Nephron (organoid): ENCODE measurements around the gene MACIR.

Source experiments
- H3K27ac Mint-ChIP-seq, 3 experiments: 2 replicates each; pipeline ENCODE4 v1.8.0; 2020; ENCODE audit warnings: mixed read lengths in 3 of 3, mild to moderate bottlenecking in 2 of 3, moderate library complexity in 1 of 3
- H3K27me3 Mint-ChIP-seq: 2 replicates; pipeline ENCODE4 v1.8.0; 2021; ENCODE audit warnings: low read depth, mild to moderate bottlenecking, moderate library complexity, mixed read lengths
- H3K36me3 Mint-ChIP-seq: 2 replicates; pipeline ENCODE4 v1.8.0; 2020; ENCODE audit warnings: low read depth, mixed read lengths
- H3K4me1 Mint-ChIP-seq: 2 replicates; pipeline ENCODE4 v1.8.0; 2020; ENCODE audit warnings: mixed read lengths
- H3K4me3 Mint-ChIP-seq, 3 experiments: 2 replicates each; pipeline ENCODE4 v1.8.0; 2020; ENCODE audit warnings: mild to moderate bottlenecking in 3 of 3, mixed read lengths in 3 of 3, moderate library complexity in 2 of 3
- H3K9me3 Mint-ChIP-seq: 2 replicates; pipeline ENCODE4 v1.8.0; 2020; ENCODE audit warnings: mixed read lengths
- CTCF ChIP-seq, 3 experiments: fragments of 200-600 bp; sonication (generic); IDR thresholded peaks; one replicate each; pipeline ENCODE4 v1.5.0; 2021; ENCODE audit warnings: antibody characterized with exemption in 3 of 3; ENCODE audit not compliant: unreplicated experiment in 3 of 3

MACIR gene

GRCh38 chr5:103307470-103307869 lies 48.9 kb downstream of the MACIR start:
- no peak overlapping the region for H3K4me3 Mint-ChIP-seq
- H3K36me3 Mint-ChIP-seq: no peaks in the 10 kb centered on the region
- no peaks in the 10 kb centered on the region for H3K9me3 Mint-ChIP-seq
- H3K27ac Mint-ChIP-seq: no peak overlapping the region
- H3K4me1 Mint-ChIP-seq: no peaks in the 10 kb centered on the region
- no peaks in the 10 kb centered on the region for H3K27me3 Mint-ChIP-seq
- TF ChIP-seq CTCF (IDR thresholded peaks at IDR 0.05; ENCODE audit: unreplicated experiment in 3 of 3): no peak

GRCh38 chr5:103308774-103309173 lies 50.2 kb downstream of the MACIR start:
- no peaks in the 10 kb centered on the region for H3K27me3 Mint-ChIP-seq
- H3K36me3 Mint-ChIP-seq: no peaks in the 10 kb centered on the region
- TF ChIP-seq CTCF (IDR thresholded peaks at IDR 0.05; ENCODE audit: unreplicated experiment in 3 of 3): no peak
- H3K4me3 Mint-ChIP-seq: no peak overlapping the region
- no peaks in the 10 kb centered on the region for H3K9me3 Mint-ChIP-seq
- no peaks in the 10 kb centered on the region for H3K4me1 Mint-ChIP-seq
- H3K27ac Mint-ChIP-seq: no peak overlapping the region

GRCh38 chr5:103313056-103313455 lies 54.5 kb downstream of the MACIR start:
- Mint-ChIP-seq H3K27ac (no peak overlapping the region), H3K27me3 (no peaks in the 10 kb centered on the region), H3K4me1 (no peaks in the 10 kb centered on the region), H3K4me3 (no peak overlapping the region), H3K36me3 (no peaks in the 10 kb centered on the region), H3K9me3 (no peaks in the 10 kb centered on the region)
- TF ChIP-seq CTCF (IDR thresholded peaks at IDR 0.05; ENCODE audit: unreplicated experiment in 3 of 3): no peak

- Mint-ChIP-seq H3K36me3 (no peaks in the 10 kb centered on the region), H3K9me3 (no peaks in the 10 kb centered on the region), H3K27me3 (no peaks in the 10 kb centered on the region), H3K4me3 (no peak overlapping the region), H3K27ac (no peak overlapping the region), H3K4me1 (no peaks in the 10 kb centered on the region)
- no peak for TF ChIP-seq CTCF (IDR thresholded peaks at IDR 0.05; ENCODE audit: unreplicated experiment in 3 of 3)
Observed at GRCh38 chr5:103315455-103315854, 56.9 kb downstream of the MACIR start.

GRCh38 chr5:103327451-103327850 lies 68.9 kb downstream of the MACIR start:
- H3K9me3 Mint-ChIP-seq: no peaks in the 10 kb centered on the region
- no peaks in the 10 kb centered on the region for H3K4me1 Mint-ChIP-seq
- TF ChIP-seq CTCF (IDR thresholded peaks at IDR 0.05; ENCODE audit: unreplicated experiment in 3 of 3): no peak
- H3K27ac Mint-ChIP-seq: no peak overlapping the region
- no peaks in the 10 kb centered on the region for H3K36me3 Mint-ChIP-seq
- H3K4me3 Mint-ChIP-seq: no peak overlapping the region
- H3K27me3 Mint-ChIP-seq: no peaks in the 10 kb centered on the region

- H3K36me3 Mint-ChIP-seq: no peaks in the 10 kb centered on the region
- H3K4me1 Mint-ChIP-seq: no peaks in the 10 kb centered on the region
- no peak overlapping the region for H3K27ac Mint-ChIP-seq
- no peak overlapping the region for H3K4me3 Mint-ChIP-seq
- no peaks in the 10 kb centered on the region for H3K27me3 Mint-ChIP-seq
- no peaks in the 10 kb centered on the region for H3K9me3 Mint-ChIP-seq
- TF ChIP-seq CTCF (IDR thresholded peaks at IDR 0.05; ENCODE audit: unreplicated experiment in 3 of 3): no peak
Observed at GRCh38 chr5:103327893-103328292, 69.3 kb downstream of the MACIR start.
